Measurements from ENCODE around the gene LIMS2.

LIMS2 gene

GRCh38 chr2:127597046-127597983 is 78.0 kb downstream of the LIMS2 start:
- DNase-seq (ENCODE audit: low read depth): no peak

- DNase-seq (ENCODE audit: low read depth): no peak
Observed at GRCh38 chr2:127596311-127597045, 78.9 kb downstream of the LIMS2 start.

- DNase-seq (ENCODE audit: low read depth): no peak
Observed at GRCh38 chr2:127594116-127594591, 81.2 kb downstream of the LIMS2 start.

GRCh38 chr2:127593228-127594115 is 81.9 kb downstream of the LIMS2 start:
- DNase-seq (ENCODE audit: low read depth): no peak

- DNase-seq (ENCODE audit: low read depth): no peak
Observed at GRCh38 chr2:127592761-127593227, 82.5 kb downstream of the LIMS2 start.

GRCh38 chr2:127591221-127591923 is 84.0 kb downstream of the LIMS2 start:
- peak; percentile 34 for DNase-seq (ENCODE audit: low read depth)

- no peak for DNase-seq (ENCODE audit: low read depth)
Observed at GRCh38 chr2:127590386-127591190, 84.7 kb downstream of the LIMS2 start.

- no peak for DNase-seq (ENCODE audit: low read depth)
Observed at GRCh38 chr2:127589841-127590240, 85.5 kb downstream of the LIMS2 start.

GRCh38 chr2:127589358-127589757 is 86.0 kb downstream of the LIMS2 start:
- DNase-seq (ENCODE audit: low read depth): no peak

Measured in activated T-helper 1 cell treated with Interleukin-2 at 50 U/mL for 16 hours (primary cell).